Neural crest cell (in vitro differentiated cells): Measurements from ENCODE around the gene FAM180A. TPM values are rescaled to one million over a fixed set of nuclear protein-coding genes. Genes with fewer than 3 reads are reported as not detected.

Experiments
- DNase-seq: peaks from one replicate; pipeline ENCODE4 v3.0.0; 2021; ENCODE audit warnings: low read depth, mixed read lengths, low spot score
- H3K27ac Mint-ChIP-seq: one replicate; pipeline ENCODE4 v1.8.0; 2021; ENCODE audit warnings: mild to moderate bottlenecking, mixed read lengths; ENCODE audit not compliant: unreplicated experiment
- H3K27me3 Mint-ChIP-seq: 2 replicates; pipeline ENCODE4 v1.8.0; 2021; ENCODE audit warnings: low read depth, mild to moderate bottlenecking, mixed read lengths
- H3K36me3 Mint-ChIP-seq: 2 replicates; pipeline ENCODE4 v1.8.0; 2021; ENCODE audit warnings: low read depth, mild to moderate bottlenecking, mixed read lengths
- H3K4me1 Mint-ChIP-seq: 2 replicates; pipeline ENCODE4 v1.8.0; 2021; ENCODE audit warnings: mixed read lengths
- H3K4me3 Mint-ChIP-seq: one replicate; pipeline ENCODE4 v1.8.0; 2021; ENCODE audit warnings: mild to moderate bottlenecking, mixed read lengths
- H3K9me3 Mint-ChIP-seq: 2 replicates; pipeline ENCODE4 v1.8.0; 2021; ENCODE audit warnings: mixed read lengths
- CTCF ChIP-seq: fragments of 200-600 bp; sonication (generic); conservative IDR thresholded peaks from 2 replicates; pipeline ENCODE4 v1.5.0; 2021; ENCODE audit warnings: antibody characterized with exemption, mild to moderate bottlenecking
- total RNA-seq: library from RNA; stranded (reverse); gene quantifications from 2 replicates; pipeline ENCODE4 v1.2.1, GENCODE V29; 2021

Gene FAM180A
- total RNA-seq, 1 donor from 2014 or later, result not detected

DNA sequence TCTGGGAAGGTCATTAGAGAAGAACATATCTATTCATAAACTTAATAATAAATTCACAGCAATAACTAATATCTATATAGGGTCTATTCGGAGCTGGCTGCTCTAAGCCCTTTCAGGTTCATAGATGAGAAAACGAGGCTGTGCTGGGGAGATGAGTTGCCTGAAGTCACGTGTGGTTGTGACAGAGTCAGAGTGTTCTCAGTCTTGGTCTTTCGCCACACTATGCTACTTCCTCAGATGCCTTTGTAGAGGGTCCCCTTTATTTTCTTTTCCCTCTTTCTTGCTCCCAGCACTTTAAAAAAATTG lies 43.7 kb upstream of the FAM180A start:
- Mint-ChIP-seq H3K9me3 (peaks cover 6% of the 10 kb centered on the region), H3K27ac (no peak overlapping the region), H3K27me3 (no peaks in the 10 kb centered on the region), H3K36me3 (no peaks in the 10 kb centered on the region), H3K4me1 (no peaks in the 10 kb centered on the region), H3K4me3 (no peak overlapping the region)
- TF ChIP-seq CTCF, result no peak
- DNase-seq, result no peak

DNA sequence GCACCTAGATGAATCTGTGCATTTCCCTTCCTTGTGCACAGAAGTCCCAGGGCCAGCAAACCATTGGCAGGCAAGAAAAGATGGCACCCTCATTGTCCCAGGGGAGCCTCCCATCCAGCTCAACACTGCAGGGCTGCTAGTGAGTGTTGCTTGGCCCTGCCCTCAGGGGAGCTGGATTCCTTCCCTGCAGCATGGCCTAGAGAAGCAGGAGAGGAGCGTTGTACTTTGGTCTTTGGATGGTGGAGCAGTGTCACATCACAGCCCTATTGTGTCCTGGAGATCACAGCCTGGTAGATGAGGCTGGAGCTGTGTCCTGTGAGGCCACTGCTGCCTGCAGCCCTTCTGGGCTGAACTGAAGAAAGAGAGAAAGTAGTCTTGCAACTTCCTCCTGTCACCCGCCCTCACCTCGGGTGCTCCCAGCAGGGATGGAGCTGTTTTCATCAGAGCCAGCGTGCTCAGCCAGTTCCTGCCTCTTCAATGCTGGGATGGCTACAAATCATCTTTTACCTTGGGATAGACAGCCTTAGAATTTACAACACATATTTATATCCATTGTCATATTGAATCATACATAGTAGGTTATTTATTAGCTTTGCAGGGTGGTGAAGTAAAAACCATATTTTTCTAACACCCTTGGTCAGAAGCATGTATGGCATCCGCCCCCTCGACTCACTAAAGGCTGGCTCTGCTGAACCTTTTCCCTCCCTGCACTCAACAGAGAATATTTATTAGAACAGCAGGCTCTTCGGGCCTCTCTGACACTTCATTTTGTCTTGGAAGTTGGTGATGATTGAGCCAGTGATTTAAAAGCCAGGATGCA lies 43.1 kb upstream of the FAM180A start:
- Mint-ChIP-seq H3K36me3 (no peaks in the 10 kb centered on the region), H3K4me3 (no peak overlapping the region), H3K27ac (no peak overlapping the region), H3K9me3 (peaks cover 6% of the 10 kb centered on the region), H3K27me3 (no peaks in the 10 kb centered on the region), H3K4me1 (no peaks in the 10 kb centered on the region)
- no peak for TF ChIP-seq CTCF
- DNase-seq, result no peak

GRCh38 chr7:135790371-135790977 lies 41.9 kb upstream of the FAM180A start:
- DNase-seq, result no peak
- no peak overlapping the region for H3K27ac Mint-ChIP-seq
- H3K9me3 Mint-ChIP-seq, result peaks cover 6% of the 10 kb centered on the region
- H3K27me3 Mint-ChIP-seq, result no peaks in the 10 kb centered on the region
- no peak for TF ChIP-seq CTCF
- H3K4me3 Mint-ChIP-seq, result no peak overlapping the region
- no peaks in the 10 kb centered on the region for H3K36me3 Mint-ChIP-seq
- no peaks in the 10 kb centered on the region for H3K4me1 Mint-ChIP-seq

DNA sequence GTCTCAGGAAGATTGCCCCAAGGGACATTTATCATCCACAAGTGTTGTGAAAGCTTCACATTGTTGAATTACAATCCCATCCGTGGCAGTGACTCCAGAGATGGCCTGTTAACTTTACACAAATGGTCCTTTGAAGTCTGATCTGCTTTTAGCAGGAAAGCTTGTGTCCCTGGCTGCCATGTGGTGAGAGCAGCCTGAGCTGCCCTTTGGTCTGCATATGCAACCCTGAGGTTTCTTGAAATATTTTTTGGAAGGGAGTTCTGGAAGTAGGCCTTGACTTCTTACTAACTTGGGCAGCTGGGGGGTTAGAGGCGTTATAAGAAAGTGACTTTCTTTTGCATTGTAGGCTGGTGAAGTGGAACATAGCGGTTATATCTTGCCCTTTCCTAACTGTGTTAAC lies 41.3 kb upstream of the FAM180A start:
- H3K9me3 Mint-ChIP-seq, result peaks cover 6% of the 10 kb centered on the region
- no peak overlapping the region for H3K4me3 Mint-ChIP-seq
- no peaks in the 10 kb centered on the region for H3K4me1 Mint-ChIP-seq
- no peak for TF ChIP-seq CTCF
- no peak for DNase-seq
- no peak overlapping the region for H3K27ac Mint-ChIP-seq
- H3K27me3 Mint-ChIP-seq, result no peaks in the 10 kb centered on the region
- no peaks in the 10 kb centered on the region for H3K36me3 Mint-ChIP-seq

DNA sequence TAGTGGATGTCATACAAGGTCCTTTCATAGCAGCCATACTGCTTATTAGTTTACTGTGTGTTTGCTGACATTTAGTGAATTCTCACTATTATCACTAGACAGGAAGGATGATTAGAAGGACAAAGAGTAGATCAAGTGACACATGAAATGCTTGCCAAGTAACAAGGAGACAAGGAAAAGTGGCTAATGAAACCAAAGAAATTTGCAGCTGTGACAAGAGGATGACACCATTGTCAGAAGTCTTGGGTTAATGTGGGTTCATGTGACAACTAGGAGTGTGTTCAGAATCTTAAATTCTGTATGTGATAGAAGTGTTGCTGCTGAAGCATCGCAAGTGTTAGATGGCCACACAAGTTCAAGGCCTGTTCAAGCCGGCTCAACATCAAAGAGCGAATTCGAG lies 40.8 kb upstream of the FAM180A start:
- DNase-seq, result no peak
- Mint-ChIP-seq H3K4me3 (no peak overlapping the region), H3K27ac (no peak overlapping the region), H3K9me3 (peaks cover 6% of the 10 kb centered on the region), H3K36me3 (no peaks in the 10 kb centered on the region), H3K4me1 (no peaks in the 10 kb centered on the region), H3K27me3 (no peaks in the 10 kb centered on the region)
- no peak for TF ChIP-seq CTCF
